HG02870 (cell line): Measurements from ENCODE around the gene ITIH3.

Source experiments
- ATAC-seq: cut with Tn5 transposase; IDR thresholded peaks from one replicate; pipeline ENCODE4 v1.9.1; 2021; ENCODE audit warnings: mild to moderate bottlenecking, moderate library complexity; ENCODE audit not compliant: unreplicated experiment

ITIH3 gene

DNA sequence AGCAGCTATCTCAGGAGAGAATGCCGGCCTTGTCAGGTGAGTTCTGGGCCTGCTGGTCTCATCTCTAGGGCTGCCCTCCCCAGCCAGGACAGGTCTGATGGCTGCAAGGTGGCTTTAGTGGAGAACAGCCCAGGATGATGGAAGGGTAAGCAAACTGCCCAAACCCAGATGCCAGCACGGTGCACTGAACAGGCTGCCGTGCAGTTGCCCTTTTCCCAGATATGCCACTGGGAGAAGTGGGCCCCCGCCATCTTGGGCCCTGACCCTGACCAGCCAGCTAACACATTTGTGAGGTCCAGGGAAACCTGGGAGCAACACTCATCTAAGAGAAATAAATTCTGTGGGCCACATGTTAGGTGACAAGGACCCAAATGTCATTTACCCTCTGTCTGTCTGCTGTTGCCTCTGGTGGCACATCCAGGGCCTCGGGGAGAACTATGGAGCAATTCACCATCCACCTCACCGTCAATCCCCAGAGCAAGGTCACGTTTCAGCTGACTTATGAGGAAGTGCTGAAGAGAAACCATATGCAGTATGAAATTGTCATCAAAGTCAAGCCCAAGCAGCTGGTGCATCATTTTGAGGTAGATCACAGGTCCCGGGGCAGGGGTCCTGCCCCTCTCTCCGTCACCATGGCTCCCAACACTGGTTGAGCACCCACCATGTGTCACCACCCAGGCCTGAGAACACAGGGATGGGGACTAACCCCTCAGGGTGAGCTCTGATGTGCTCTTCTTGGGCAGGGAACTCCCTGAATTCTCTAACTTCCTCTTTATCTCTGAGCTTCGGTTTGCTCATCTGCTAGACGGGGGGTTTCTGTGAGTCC is 15.4 kb upstream of the ITIH3 start:
- no peak for ATAC-seq

DNA sequence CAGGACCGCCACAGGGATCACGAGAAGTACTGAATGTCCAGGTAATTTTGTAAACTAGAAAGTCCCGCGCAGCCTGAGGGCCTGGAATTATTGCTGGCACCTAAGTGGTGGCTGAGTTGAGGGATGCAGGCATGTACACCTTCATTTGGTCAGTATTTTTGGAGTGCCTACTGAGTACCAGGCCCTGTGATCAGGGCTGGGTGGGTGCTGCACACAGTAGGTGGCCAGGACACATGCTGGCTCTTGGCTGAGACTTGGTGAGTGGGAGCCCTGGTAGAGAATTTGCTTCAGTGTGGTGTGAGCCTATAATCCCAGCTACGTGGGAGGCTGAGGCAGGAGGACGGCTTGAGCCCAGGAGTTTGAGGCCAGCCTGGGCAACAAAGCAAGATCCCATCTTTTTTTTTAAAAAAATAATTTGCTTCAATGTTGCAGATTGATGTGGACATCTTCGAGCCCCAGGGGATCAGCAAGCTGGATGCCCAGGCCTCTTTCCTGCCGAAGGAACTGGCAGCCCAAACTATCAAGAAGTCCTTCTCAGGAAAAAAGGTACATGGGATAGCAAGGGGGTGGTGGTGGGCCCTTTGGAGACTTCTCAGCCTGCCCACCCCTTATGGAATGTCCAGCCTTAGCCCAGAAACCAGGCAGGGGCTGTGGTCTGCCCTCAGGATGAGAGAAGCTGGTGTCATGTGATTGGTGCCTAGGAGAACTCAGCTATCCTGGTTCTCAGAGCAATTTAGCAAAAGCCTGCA is 14.6 kb upstream of the ITIH3 start:
- ATAC-seq = no peak

DNA sequence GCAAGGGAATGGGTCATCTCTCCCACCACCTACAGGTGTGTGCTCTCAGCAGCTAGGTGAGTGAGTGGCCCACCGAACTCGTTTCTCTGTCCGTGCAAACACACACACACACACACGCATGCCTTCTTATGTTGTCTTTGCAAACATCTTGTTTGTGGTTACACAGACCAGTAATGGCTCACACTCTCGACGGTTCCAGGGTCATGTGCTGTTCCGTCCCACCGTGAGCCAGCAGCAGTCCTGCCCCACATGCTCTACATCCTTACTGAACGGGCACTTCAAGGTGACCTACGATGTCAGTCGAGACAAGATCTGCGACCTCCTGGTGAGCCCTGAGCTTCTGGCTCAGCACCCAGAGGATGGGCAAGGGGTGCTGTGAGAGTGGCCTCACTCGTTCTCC is 12.9 kb upstream of the ITIH3 start:
- ATAC-seq = no peak

DNA sequence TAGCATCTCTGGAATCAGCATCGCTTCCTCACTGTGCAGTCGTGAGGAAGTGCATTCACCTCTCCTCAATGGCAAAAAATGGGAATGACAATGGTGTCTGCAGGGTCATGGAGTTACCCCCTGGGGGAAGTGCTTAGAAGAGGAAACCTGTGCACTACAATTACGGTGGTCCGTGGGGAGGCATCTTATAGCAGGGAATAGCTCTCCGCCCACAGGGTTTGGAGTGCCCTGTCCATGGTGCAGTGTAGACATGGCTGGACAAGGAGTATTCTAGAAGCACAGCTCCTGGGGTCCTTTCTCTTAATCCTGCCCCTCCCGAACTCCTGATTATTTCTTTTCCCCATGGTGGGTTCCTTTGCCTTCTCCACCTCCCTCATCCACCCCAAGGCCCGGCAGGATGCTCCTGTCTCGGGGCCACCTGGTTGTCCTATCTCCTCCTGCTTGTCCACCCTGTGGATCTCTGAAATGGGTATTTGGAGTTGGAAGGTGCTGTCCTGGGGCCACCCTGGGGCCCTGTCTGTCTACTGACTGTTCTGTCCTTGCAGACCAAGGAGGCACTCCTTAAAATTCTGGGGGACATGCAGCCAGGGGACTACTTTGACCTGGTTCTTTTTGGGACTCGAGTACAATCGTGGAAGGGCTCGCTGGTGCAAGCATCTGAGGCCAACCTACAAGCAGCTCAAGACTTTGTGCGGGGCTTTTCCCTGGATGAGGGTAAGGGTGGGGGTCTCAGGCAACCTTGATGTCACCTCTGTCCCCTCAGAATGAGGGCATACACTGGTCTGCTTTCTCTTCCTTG is 12.0 kb upstream of the ITIH3 start:
- no peak for ATAC-seq

DNA sequence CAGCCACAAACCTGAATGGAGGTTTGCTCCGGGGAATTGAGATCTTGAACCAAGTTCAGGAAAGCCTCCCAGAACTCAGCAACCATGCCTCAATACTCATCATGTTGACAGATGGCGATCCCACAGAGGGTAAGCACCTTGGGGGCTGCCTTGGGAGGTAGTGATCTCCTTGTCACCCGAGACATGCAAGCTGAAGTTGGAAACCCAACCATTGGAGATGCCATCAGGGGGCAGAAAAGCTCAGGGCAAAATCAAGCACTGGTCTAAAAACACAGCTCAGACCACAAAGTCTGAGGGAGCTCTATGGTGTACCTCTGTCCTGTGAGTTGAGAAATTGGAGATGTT is 11.4 kb upstream of the ITIH3 start:
- ATAC-seq = no peak

DNA sequence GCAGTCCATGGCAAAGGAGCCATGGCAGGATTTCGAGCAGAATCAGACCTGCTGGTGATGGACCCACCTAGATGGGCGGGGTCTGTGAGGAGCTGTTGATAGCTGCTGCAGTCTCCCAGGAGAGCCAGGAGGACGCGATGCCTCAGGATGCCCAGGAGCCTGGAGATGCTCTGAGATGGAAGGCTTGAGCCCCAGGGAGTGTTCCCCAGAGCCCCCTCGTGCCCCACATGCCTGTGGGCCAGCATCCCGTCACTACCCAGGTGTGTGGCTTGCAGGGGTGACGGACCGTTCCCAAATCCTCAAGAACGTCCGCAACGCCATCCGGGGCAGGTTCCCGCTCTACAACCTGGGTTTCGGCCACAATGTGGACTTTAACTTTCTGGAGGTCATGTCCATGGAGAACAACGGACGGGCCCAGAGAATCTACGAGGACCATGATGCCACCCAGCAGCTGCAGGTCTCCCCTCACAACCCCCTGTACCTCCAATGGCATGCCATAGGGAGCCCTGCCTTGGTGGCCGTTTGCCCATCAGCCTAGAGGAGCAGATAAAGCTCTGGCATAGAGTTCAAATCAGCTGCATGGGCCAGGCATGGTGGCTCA is 10.5 kb upstream of the ITIH3 start:
- no peak for ATAC-seq

DNA sequence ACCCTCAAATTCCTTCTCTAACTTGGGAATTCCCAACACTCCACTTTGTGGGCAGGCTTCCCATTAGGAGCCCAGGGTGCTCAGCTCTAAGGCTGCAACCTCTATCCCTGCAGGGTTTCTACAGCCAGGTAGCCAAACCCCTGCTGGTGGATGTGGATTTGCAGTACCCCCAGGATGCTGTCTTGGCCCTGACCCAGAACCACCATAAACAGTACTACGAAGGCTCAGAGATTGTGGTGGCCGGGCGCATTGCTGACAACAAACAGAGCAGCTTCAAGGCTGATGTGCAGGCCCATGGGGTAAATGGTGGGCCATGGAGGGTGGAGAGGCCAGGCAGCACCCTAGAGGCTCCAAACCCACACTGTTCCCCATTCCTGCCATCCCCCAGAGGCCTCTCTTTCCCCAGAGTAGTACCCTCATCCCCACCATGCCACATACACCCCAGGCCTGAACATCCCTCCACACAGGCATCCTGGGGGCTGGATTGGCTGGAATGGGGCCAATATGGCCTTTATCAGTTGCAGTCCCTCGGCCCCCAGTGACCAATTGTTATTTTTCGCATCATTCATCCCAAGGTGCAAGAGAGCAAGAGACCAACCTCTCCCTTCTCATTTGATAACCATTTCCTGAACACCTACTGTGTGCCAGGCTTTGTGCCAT is 9.5 kb upstream of the ITIH3 start:
- ATAC-seq = no peak

DNA sequence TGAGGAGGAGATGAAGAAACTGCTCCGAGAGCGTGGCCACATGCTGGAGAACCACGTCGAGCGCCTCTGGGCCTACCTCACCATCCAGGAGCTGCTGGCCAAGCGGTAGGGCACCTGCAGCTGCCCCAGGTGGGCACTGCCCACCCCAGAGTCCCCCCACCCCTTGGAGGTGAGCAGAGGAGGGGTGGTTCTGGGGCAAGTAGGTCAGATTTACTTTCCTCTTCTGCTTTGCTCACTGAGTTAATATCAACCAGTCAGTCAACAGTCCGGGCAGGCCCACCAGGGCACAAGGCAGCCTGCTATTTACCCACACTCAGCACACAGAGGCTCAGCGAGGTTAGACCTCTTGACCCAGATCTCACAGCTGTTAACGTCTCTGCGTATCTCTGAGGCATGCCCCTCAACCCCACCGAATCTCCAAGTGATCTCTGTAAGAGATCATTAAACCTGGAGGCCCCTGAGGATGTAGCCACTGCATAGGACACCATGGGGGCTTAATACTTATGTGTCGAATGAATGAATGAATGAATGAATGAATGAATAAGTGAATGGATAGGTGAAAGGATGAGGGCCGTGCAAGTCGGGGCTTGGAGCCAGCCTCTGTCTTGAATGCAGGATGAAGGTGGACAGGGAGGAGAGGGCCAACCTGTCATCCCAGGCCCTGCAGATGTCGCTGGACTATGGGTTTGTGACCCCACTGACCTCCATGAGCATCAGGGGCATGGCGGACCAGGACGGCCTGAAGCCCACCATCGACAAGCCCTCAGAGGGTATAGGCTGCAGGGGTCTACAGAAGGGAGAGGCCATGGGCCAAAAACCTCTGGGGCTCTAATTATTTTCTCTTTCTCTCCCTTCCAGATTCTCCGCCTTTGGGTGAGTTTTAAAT is 8.0 kb upstream of the ITIH3 start:
- ATAC-seq = no peak

DNA sequence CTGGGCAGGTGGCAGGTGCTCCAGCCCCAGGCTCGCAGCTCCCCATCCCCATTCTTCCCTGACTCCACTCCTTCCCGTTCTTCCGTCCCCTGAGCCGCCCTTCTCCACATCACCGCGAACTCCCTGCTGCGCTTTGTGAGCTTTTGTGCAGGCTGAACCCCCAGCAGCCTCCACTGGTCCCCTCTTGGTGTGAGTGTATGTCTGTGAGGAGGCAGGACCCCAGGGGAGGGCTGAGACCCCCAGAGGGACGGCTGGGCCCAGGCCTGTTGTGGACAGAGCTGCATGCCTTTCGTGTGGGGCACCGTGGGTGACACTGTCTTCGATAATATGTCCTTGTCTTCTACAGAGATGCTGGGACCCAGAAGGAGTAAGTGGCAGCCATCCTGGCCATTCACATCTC is 7.3 kb upstream of the ITIH3 start:
- no peak for ATAC-seq

DNA sequence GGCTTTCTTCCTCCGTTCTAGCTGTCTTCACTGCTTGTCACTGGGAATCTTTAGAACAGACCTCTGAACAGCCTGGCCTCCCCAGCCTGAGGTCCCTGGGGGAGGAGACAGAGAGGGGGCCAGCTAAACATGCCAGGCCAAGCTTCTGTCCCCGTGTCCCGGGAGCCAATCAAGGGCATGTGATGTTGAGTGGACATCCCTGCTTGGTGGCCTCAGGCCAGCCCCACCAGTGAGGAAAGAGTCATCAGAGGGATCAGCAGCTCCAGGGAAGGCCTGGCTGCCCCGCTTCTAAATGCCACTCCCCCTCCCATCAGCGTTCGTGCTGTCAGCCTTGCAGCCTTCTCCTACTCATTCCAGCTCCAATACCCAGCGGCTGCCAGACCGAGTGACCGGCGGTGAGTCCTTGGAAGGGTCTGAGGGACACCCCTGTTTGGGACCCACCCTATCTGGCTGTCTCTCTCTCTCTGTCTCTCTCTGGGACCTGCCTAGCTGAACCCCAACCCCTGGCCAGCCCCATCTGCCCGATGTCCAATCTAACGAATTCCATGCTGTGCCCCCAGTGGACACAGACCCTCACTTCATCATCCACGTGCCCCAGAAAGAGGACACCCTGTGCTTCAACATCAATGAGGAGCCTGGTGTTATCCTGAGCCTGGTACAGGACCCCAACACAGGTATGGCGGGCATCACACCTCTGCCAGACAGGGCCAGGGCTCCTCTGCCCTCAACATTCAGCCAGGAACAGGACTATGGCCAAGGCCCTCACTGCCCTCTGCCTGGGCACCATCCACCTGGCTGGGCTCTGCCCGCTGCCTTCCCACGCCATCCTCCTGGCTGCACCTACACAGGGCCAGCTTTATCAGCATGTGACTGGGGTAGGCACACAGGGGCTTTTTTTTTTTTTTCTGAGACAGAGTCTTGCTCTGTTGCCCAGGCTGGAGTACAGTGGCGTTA is 6.6 kb upstream of the ITIH3 start:
- ATAC-seq = no peak

DNA sequence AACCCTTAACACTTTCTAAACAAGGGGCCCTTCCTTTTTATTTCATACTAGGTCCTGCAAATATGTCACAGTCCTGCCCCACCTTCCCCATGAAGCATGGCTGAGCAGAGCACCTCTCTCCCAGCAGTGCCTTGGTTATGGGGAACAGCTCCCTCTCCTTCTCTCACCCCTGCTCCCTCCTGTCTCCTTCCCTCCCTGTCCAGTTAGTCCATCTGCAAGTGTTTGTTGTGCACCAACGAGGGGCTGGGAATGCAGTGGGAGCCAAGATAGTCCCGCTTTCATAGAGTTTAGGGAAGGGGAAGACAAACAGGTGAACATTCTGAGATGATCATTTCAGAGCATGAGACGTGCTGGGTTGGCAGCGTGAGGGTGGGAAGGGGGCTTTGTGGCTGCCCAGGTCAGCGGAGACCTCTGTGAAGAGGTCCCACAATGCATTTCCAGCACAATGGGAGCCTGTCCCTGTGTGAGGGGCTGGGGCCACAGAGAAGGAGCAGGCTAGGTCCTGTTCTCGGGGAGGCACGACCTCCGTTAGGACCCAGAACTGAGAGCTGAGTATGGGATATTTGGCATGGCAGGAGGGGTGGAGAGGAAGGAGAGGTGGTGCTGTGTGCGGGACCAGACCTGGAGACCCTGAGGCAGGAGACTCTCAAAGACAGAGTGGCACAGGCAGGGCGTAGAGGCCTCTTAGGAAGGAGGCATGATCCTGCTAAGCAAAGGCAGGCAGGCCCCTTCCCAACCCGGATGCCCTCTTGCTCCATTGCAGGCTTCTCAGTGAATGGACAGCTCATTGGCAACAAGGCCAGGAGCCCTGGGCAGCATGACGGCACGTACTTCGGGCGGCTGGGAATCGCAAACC is 5.5 kb upstream of the ITIH3 start:
- ATAC-seq = no peak

DNA sequence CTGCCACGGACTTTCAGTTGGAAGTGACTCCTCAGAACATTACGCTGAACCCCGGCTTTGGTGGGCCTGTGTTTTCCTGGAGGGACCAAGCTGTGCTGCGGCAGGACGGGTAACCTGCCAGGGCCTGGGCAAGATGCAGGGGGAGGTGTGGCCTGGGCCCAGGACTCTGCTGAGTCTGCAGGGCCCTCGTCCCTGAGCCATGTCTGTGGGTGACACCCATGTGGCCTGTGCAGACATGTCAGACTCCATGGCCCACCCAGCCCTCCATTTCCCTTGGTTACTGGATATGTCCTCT is 4.9 kb upstream of the ITIH3 start:
- no peak for ATAC-seq

DNA sequence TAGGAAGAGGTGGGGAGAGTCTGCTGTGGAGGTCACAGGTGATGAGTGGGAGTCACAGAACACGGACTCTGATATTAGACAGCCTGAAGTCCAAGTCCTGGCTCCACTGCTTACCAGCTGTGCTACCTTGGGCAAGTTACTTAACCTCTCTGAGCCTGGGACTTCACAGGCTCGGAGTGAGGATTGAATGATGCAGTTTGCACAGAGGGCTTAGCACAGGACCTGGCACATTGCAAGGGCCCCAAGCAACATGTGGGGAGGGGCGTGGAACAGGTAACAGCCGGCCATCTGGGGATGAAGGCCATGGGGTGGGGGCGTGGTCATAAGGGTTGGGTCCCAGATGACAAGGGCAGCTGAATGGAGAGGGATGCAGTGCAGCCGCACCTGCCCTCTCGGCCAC is 4.3 kb upstream of the ITIH3 start:
- ATAC-seq = no peak

DNA sequence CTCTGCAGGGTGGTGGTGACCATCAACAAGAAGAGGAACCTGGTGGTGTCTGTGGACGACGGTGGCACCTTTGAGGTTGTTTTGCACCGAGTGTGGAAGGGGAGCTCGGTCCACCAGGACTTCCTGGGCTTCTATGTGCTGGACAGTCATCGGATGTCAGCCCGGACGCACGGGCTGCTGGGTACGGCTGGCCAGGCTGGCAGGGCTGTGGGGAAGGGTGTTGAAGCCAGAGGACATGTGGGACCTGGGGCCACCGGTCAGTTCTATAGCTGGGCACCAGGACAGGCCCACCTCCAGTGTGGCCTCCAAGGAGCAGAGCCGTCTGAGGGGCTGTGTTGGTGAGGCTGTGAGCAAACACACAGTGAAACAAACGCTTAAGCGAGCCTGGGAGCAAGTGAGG is 3.9 kb upstream of the ITIH3 start:
- no peak for ATAC-seq

DNA sequence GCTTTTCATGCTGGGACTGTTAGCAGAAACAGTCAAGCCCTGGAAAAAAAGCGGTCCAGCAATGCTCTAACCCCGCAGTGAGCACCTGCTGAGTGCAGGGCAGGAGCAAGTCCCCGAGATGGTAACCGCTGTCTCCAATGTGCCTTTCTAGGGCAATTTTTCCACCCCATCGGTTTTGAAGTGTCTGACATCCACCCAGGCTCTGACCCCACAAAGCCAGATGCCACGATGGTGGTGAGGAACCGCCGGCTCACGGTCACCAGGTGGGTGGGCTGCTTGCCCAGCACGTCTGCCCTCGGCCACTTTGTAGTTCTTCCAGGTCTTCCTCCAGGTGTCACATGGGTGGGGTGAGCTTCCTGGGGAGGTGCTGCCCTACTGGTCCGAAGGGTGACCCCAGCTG is 3.2 kb upstream of the ITIH3 start:
- no peak for ATAC-seq

DNA sequence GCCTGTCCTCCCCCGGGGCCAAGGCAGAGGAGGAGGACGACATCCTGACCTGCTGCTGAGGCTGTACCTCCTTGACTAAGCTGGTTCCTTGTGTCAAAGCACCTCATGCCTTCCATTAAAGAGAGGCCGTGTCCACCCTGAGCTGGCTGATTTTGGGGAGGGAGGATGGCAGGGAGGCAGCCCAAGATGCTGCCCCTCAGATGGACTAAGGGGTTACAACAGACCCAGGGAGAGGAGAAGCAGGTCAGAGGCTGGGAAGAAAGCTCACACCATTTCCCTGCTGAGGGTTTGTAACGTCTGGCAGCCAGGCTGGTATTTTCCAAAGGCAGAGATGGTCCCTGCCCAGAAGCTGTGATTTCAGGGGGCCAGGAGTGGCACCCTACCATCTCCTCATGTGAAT is 2.7 kb upstream of the ITIH3 start:
- no peak for ATAC-seq

DNA sequence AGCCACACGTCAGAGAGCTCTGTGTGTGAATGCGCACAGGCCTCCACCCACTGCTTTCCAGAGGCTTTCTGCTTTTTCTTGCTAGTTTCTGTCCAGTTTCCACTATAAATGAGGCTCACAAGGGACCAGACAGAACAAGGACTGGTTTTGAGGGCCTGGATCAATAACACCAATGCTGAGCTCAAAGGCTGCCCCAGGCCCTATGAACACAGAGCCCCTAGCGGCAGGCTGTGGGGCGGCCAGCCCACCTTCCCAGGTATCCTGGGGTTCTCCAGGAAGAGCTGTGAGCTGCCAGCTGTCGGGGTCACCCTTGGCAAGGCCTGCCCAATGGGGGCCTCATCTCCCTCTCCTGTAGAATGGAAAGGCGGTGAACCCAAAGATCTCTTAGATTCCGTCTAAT is 2.2 kb upstream of the ITIH3 start:
- ATAC-seq = no peak
